Heart right ventricle (tissue), 16 donors: Measurements from ENCODE around the gene MACROD2. TPM values are rescaled to one million over a fixed set of nuclear protein-coding genes. Genes with fewer than 3 reads are reported as not detected.

Source experiments
- ATAC-seq, 8 donors: fragments of 200-7000 bp; cut with Tn5 transposase; one replicate each; pipeline ENCODE4 v1.9.1; 2020; ENCODE audit warnings: mild to moderate bottlenecking in 8 of 8, moderate library complexity in 8 of 8, moderate number of reproducible peaks in 1 of 8
- DNase-seq, 2 donors: peaks; one replicate each; pipeline ENCODE4 v3.0.0-alpha.2; 2020
- H3K27ac ChIP-seq, 10 donors: fragments of 200-600 bp; sonication (generic) in 2 of 10; one replicate each; pipeline versions ENCODE4 v1.5.0 to v1.8.0; 2020 to 2022; ENCODE audit warnings: mild to moderate bottlenecking in 3 of 10
- H3K27me3 ChIP-seq, 7 donors: fragments of 200-600 bp; one replicate each; pipeline ENCODE4 v1.8.0; 2021 to 2022; ENCODE audit warnings: mild to moderate bottlenecking in 2 of 7
- H3K36me3 ChIP-seq, 9 donors: fragments of 200-600 bp; sonication (generic) in 1 of 9; one replicate each; pipeline versions ENCODE4 v1.5.0 to v1.8.0; 2020 to 2022; ENCODE audit warnings: mild to moderate bottlenecking in 2 of 9
- H3K4me1 ChIP-seq, 9 donors: fragments of 200-600 bp; sonication (generic) in 1 of 9; one replicate each; pipeline versions ENCODE4 v1.5.0 to v1.8.0; 2020 to 2022; ENCODE audit warnings: mild to moderate bottlenecking in 4 of 9
- H3K4me3 ChIP-seq, 10 donors: fragments of 200-600 bp; sonication (generic) in 2 of 10; one replicate each; pipeline versions ENCODE4 v1.5.0 to v1.8.0; 2020 to 2022; ENCODE audit warnings: mild to moderate bottlenecking in 7 of 10, moderate library complexity in 2 of 10
- H3K9me3 ChIP-seq, 11 donors: fragments of 200-600 bp in 10 of 11; sonication (generic) in 2 of 11; one replicate each; pipeline versions ENCODE4 v1.5.0 to v1.8.0; 2013 to 2022; ENCODE audit warnings: mild to moderate bottlenecking in 2 of 11, control low read depth in 1 of 11, moderate library complexity in 1 of 11
- CTCF ChIP-seq, 9 donors: fragments of 200-600 bp; sonication (generic) in 2 of 9; IDR thresholded peaks; one replicate each; pipeline versions ENCODE4 v1.5.0 to v1.8.0; 2021 to 2022; ENCODE audit warnings: antibody characterized with exemption in 9 of 9, mild to moderate bottlenecking in 5 of 9, moderate library complexity in 1 of 9
- WGBS, 2 donors: extraction: QIAGEN DNeasy Blood & Tissue Kit; methylation state at CpG; one replicate each; pipeline ENCODE4 v1.1.7; 2013; ENCODE audit warnings: inconsistent platforms in 1 of 2; 5-methylcytosine and 5-hydroxymethylcytosine counted together
- intact Hi-C, 10 donors: fragments of 100-400 bp; cut with DNase I; formaldehyde crosslinking; loops; one replicate each; pipeline versions ENCODE4 v1.11.1 to v1.14.2; 2022
- polyA plus RNA-seq, 2 donors: library from polyadenylated mRNA; stranded (reverse); fragments of 200-250 nt; gene quantifications; one replicate each; pipeline ENCODE4 v1.2.3, GENCODE V29; 2013
- total RNA-seq, 10 donors: library from RNA; stranded (reverse); fragmentation: NEBNext Ultra II Directional in 3 of 10; extraction: Animal tissue kit (Norgen Biotek cat#: 25700) in 3 of 10; gene quantifications; one replicate each; pipeline versions ENCODE4 v1.2.1 to v1.2.4, GENCODE V29; 2021 to 2023
- donor health status: Arrhythmogenic right ventricular cardiomyopathy.
- donor health status: ischemic (EF 13 %, LVEDD 7.1; RV severe dilation, severe dysfunction).
- donor health status: healthy with polysubstance abuse.
- donor health status: DM: no; HTN: yes; CAD: no.
- donor health status: DM: no; HTN: no; CAD: no.
- donor health status: ischemic (EF 25% LVEDD 6.9; RV normal size, moderate dysfunction).
- donor health status: ischemic (EF 25% LVEDD 5.7; RV mildly dilated, moderate dysfunction).
- donor health status: healthy.
- donor health status: DM: yes; HTN: yes; CAD: no.
- donor health status: Ischemic cardiomyopathy.
- donor health status: ischemic (EF 35%, LVEDD 5.7; RV mildly dilated, moderate dysfunction).
- donor health status: nonischemic (EF 11% LVEDD 7.7; RV severe dilation, severe dysfunction).
- donor health status: DM: yes; HTN: yes; CAD: no.
- donor health status: PGD.
- donor health status: ischemic (EF 29% LVEDD 5.4; RV normal size, mild dysfunction).
- donor health status: nonischemic (EF 23%, LVEDD 6.1; RV moderate dilation, normal function).

MACROD2 gene
- total and polyA plus RNA-seq, 12 donors = 0.28 to 6.4 (median 4.1) TPM

DNA sequence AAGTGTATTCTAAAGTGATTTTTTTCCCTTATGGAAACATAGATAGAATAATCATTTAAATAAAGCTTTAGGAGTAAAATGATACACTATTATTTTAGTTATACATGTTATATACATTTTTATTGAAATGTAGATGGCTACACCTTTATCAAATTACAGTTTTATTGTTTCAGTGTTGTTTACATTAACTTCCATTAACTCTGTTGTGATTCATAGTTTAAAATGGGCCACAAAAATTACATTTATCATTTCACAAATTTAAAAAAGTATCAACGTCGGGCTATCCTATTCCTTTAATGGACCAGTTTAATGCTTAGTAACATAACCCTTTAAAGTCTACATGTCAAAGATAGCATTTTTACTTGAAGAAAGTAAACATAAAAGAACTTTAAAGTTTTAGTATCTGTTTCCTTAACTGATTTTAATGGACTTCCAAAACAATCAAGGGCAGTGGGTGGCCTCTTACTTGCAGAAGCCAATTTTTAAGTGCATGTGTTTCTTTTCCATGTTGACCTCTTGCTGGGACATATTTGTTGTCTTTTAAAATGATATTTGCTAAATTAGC is 389.9 kb downstream of the MACROD2 start:
- Histone ChIP-seq H3K9me3 (peaks cover 0 to 29% (median 4%) of the 10 kb centered on the region in 11 donors), H3K27me3 (no peaks in the 10 kb centered on the region), H3K4me1 (no peaks in the 10 kb centered on the region), H3K4me3 (no peak overlapping the region), H3K27ac (no peak overlapping the region), H3K36me3 (no peaks in the 10 kb centered on the region)
- DNase-seq (no peak), ATAC-seq (no peak)
- intact Hi-C loops = no loop called here
- TF ChIP-seq CTCF (IDR thresholded peaks at IDR 0.05) = no peak
- WGBS, 2 donors = 88 to 90% methylated on average over 2 of the region's 2 CpGs

DNA sequence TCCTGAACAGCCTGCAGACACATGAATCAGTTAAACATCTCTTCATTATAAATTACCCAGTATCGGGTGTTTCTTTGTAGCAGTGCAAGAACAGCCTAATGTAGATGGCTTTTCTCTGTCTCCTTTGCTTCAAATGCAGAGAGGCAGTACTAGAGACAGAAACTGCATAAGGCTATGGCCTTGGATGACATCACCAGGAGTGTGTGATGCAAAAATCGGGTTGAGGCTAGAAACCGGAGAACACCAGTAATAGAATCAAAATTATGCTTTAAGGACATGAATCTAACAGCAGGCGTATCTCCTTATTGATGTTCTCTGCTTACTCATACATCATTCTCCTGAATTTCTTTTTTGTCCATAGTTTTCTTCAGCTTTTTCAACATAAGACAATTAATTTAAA is 391.4 kb downstream of the MACROD2 start:
- no peak for DNase-seq
- intact Hi-C loops = no loop called here
- no peak overlapping the region for H3K27ac ChIP-seq
- ATAC-seq = no peak
- TF ChIP-seq CTCF (IDR thresholded peaks at IDR 0.05) = no peak
- no peaks in the 10 kb centered on the region for H3K27me3 ChIP-seq
- H3K36me3 ChIP-seq = no peaks in the 10 kb centered on the region
- H3K4me1 ChIP-seq = no peaks in the 10 kb centered on the region
- 88 to 92% methylated on average over 4 of the region's 4 CpGs for WGBS, 2 donors
- peaks cover 0 to 29% (median 4%) of the 10 kb centered on the region in 11 donors for H3K9me3 ChIP-seq
- H3K4me3 ChIP-seq = no peak overlapping the region

DNA sequence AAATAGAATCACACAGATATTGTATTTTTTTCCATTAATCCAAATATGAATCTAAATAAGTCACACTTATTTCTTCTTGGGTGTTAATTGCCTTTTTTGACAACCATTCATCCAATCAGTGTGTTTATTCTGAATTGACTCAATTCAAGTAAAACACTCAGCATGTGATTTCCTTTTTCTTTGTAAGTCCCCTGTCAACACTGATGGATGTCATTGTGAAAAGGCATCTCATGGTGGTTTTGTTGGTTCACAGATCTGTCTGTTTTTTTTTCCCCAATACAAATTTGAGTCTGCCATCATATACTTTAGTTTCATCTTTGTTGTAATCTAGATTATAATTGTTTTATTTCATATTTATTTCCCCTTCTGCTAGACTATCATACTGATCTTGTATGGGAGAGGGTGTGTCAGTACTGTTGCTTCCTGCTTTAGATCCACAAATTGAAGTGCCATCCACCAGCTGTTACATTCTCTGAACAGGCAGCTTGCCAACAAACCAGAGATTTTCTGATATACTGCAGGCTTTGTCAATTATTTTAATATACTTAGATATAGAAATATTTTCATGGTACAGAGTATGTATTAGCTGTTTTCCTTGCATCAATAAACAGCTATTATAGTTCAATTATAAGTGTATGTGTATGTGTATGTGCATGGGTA is 406.3 kb downstream of the MACROD2 start:
- H3K36me3 ChIP-seq = no peaks in the 10 kb centered on the region
- TF ChIP-seq CTCF (IDR thresholded peaks at IDR 0.05) = no peak
- H3K9me3 ChIP-seq = peaks cover 0 to under 1% (median 0%) of the 10 kb centered on the region in 11 donors
- H3K27ac ChIP-seq = no peak overlapping the region
- intact Hi-C loops = no loop called here
- H3K4me1 ChIP-seq = no peaks in the 10 kb centered on the region
- H3K4me3 ChIP-seq = no peak overlapping the region
- DNase-seq (no peak), ATAC-seq (no peak)
- H3K27me3 ChIP-seq = no peaks in the 10 kb centered on the region

GRCh38 chr20:14404515-14404914 is 409.2 kb downstream of the MACROD2 start:
- WGBS, 2 donors = 90 to 92% methylated on average over 2 of the region's 2 CpGs
- Histone ChIP-seq H3K9me3 (no peaks in the 10 kb centered on the region), H3K4me1 (no peaks in the 10 kb centered on the region), H3K27ac (no peak overlapping the region), H3K27me3 (no peaks in the 10 kb centered on the region), H3K4me3 (no peak overlapping the region), H3K36me3 (no peaks in the 10 kb centered on the region)
- no peak for ATAC-seq
- no peak for DNase-seq
- intact Hi-C loops = no loop called here
- no peak for TF ChIP-seq CTCF (IDR thresholded peaks at IDR 0.05)
